ENCODE data around the gene OS9. TPM values are rescaled to one million over a fixed set of nuclear protein-coding genes. Genes with fewer than 3 reads are reported as not detected.
"Not testable (repeated sequence)": the region's sequence is repeated elsewhere in the genome, so short reads cannot be mapped to it uniquely, and the experiment has no call there.

OS9 gene
- total RNA-seq, 2 experiments from 2014 or later: 100 to 107 TPM

DNA sequence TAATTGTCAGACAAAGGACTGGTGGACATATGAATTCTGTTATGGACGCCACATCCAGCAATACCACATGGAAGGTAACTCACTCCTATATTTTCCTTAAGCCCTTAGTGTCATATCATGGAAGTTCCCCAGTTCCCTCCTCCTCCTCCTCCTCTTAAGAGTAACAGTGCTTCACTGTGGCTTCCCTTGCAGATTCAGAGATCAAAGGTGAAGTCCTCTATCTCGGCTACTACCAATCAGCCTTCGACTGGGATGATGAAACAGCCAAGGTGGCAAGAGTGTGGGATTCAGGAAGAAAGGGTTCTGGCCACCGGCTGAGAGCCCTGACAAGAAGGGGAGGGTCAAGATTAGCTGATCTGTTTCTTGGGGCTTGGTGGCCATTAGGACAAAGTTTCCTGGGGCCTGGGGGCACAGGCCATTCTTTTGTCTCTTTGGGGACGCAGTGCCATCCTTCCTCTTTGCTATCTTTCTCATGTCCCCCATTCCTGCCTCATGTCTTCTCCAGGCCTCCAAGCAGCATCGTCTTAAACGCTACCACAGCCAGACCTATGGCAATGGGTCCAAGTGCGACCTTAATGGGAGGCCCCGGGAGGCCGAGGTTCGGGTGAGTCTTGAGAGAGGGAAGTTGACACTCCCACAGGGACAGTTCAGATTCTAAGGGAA, 2.0 kb downstream of the OS9 start:
- Mint-ChIP-seq H3K27ac (no peak overlapping the region), H3K27me3 (ENCODE audit: low read depth) (peaks cover 4% of the 10 kb centered on the region), H3K36me3 (ENCODE audit: low read depth) (peaks cover 33% of the 10 kb centered on the region), H3K4me3 (no peak overlapping the region), H3K4me1 (ENCODE audit: low read depth) (peaks cover 2% of the 10 kb centered on the region), H3K9me3 (ENCODE audit: insufficient read depth) (no peaks in the 10 kb centered on the region)
- no peak for ATAC-seq
- POLR2A ChIA-PET: no interaction called here
- DNase-seq: no peak
- CTCF ChIA-PET: no interaction called here

DNA sequence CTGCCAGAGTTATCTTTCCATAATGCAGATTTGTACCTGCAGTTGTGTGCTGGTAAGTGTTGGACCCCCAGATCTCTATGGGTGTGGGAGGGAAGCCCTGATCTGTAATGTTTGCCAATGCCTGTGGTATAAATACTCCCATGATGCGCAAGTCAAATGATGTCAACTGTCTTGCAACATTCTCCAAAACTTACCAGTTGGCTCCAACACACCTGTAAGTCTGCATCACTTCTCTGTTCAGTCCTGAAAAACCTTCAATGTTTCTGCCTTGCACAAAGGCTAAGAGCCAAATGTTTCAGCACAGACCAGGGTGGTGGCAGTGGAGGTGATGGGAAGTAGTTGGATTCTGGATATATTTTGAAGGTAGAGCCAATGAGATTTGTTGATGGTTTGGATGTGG, 3.1 kb downstream of the OS9 start:
- Mint-ChIP-seq H3K27me3 (ENCODE audit: low read depth) (no peaks in the 10 kb centered on the region), H3K4me3 (no peak overlapping the region), H3K27ac (no peak overlapping the region), H3K9me3 (ENCODE audit: insufficient read depth) (no peaks in the 10 kb centered on the region), H3K4me1 (ENCODE audit: low read depth) (peaks cover 2% of the 10 kb centered on the region), H3K36me3 (ENCODE audit: low read depth) (peaks cover 34% of the 10 kb centered on the region)
- POLR2A ChIA-PET: no interaction called here
- ATAC-seq: no peak
- CTCF ChIA-PET: no interaction called here
- no peak for DNase-seq

DNA sequence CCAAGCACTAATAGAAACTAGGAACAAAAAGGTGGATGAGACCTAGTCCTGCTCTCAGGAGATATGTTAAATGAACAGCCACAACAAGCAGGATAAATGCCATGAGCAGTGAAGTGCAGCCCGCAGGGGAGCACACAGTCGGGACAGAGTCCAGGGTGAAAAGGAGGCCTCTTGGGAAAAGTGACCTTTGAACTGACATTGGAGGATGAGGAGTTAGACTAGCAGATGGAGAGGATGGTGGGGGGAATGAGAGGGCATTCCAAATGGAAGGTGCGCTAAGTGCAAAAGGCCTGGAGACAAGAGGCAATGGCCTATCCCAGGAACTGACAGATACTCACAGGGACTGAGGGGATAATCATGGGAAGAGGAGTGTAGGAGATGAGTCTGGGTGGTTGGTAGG, 4.5 kb downstream of the OS9 start:
- Mint-ChIP-seq H3K27ac (no peak overlapping the region), H3K4me3 (no peak overlapping the region), H3K36me3 (ENCODE audit: low read depth) (peaks cover 47% of the 10 kb centered on the region), H3K9me3 (ENCODE audit: insufficient read depth) (peaks cover 4% of the 10 kb centered on the region), H3K4me1 (ENCODE audit: low read depth) (peaks cover 2% of the 10 kb centered on the region), H3K27me3 (ENCODE audit: low read depth) (no peaks in the 10 kb centered on the region)
- no peak for ATAC-seq
- ChIA-PET CTCF (no interaction called here), POLR2A (no interaction called here)
- no peak for DNase-seq

DNA sequence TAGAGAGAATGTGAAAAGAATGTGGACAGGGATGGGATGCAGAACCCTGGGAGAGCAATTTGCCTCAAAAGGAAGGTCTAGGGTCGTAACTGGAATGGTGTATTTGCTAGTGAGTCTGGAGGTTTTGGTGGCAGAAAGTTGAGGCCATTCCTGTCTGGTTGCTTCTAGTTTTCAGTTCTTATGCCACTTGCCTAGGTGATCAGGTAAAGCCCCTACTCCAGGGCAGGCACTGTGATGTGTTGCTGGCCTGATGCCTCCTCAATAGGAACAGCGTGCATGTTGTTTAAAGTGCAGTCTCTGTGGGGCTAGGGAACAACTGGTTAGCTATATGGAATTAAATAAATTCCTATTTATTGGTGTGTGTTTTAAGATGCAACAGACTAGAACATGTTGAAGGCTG, 6.4 kb downstream of the OS9 start:
- peaks cover 16% of the 10 kb centered on the region for H3K9me3 Mint-ChIP-seq (ENCODE audit: insufficient read depth)
- no peaks in the 10 kb centered on the region for H3K27me3 Mint-ChIP-seq (ENCODE audit: low read depth)
- no peak for ATAC-seq
- H3K4me1 Mint-ChIP-seq (ENCODE audit: low read depth): peaks cover 2% of the 10 kb centered on the region
- no peak for DNase-seq
- no peak overlapping the region for H3K27ac Mint-ChIP-seq
- H3K4me3 Mint-ChIP-seq: no peak overlapping the region
- ChIA-PET POLR2A (no interaction called here), CTCF (no interaction called here)
- H3K36me3 Mint-ChIP-seq (ENCODE audit: low read depth): peaks cover 61% of the 10 kb centered on the region

DNA sequence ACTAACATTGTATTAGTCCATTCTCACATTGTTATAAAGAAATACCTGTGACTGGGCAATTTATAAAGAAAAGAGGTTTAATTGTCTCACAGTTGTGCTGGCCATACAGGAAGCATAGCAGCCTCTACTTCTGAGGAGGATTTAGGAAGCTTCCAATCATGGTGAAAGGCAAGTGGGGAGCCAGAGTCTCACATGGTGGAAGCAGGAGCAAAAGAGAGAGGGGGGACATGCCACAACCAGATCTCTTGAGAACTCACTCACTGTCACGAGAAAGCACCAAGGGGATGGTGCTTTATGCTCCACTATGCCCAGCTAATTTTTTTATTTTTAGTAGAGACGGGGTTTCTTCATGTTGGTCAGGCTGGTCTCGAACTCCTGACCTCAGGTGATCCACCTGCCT, 13.3 kb downstream of the OS9 start:
- Mint-ChIP-seq H3K9me3 (ENCODE audit: insufficient read depth) (peaks cover 16% of the 10 kb centered on the region), H3K36me3 (ENCODE audit: low read depth) (peaks cover 67% of the 10 kb centered on the region), H3K27me3 (ENCODE audit: low read depth) (no peaks in the 10 kb centered on the region), H3K27ac (no peak overlapping the region), H3K4me1 (ENCODE audit: low read depth) (peaks cover 7% of the 10 kb centered on the region), H3K4me3 (no peak overlapping the region)
- DNase-seq (no peak), ATAC-seq (no peak)
- POLR2A ChIA-PET: interaction anchor here (1.1 kb wide), 1 partner anchor 12 kb away, joined by 3 read pairs; no protein-coding TSS in a partner anchor
- CTCF ChIA-PET: no interaction called here

DNA sequence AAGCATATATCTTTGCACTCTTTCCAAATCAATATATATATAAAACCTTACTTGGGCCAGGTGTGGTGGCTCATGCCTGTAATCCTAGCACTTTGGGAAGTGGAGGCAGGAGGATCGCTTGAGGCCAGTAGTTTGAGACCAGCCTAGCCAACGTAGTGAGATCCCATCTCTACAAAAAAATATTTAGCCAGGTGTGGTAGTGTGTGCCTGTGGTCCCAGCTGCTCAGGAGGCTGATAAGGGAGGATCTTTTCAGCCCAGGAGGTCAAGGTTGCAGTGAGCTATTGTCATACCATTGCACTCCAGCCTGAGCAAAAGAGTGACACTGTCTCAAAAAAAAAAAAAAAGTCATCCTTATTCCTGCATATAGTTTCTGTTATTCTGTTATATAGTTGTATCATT, 14.4 kb downstream of the OS9 start:
- Mint-ChIP-seq H3K4me3 (no peak overlapping the region), H3K9me3 (ENCODE audit: insufficient read depth) (peaks cover 14% of the 10 kb centered on the region), H3K4me1 (ENCODE audit: low read depth) (peaks cover 7% of the 10 kb centered on the region), H3K27me3 (ENCODE audit: low read depth) (no peaks in the 10 kb centered on the region), H3K36me3 (ENCODE audit: low read depth) (peaks cover 61% of the 10 kb centered on the region), H3K27ac (no peak overlapping the region)
- DNase-seq (peak; percentile 13), ATAC-seq (no peak)
- POLR2A ChIA-PET: no interaction called here
- CTCF ChIA-PET: no interaction called here

DNA sequence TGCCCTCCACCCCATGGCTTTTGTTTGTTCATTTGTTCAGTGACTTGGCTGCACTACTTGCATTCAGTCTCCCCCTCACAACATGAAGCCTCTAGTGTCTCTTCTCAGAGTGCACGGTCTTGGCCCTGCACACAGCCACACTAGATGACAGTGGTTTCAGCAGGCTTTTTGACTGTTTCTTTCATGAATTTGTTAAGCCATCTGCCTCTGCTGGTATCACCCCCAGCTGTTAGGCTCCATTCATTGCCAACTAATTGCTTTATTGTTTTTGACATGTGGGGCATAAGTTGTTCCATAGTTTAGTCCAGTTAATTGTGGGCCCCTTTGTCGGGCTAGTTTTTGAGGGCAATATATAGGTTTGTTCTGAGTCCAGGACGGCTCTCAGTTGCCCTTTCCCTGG, 18.8 kb downstream of the OS9 start:
- no peak overlapping the region for H3K27ac Mint-ChIP-seq
- peaks cover 7% of the 10 kb centered on the region for H3K4me1 Mint-ChIP-seq (ENCODE audit: low read depth)
- ATAC-seq (no peak), DNase-seq (peak; percentile 13)
- CTCF ChIA-PET: no interaction called here
- no peaks in the 10 kb centered on the region for H3K27me3 Mint-ChIP-seq (ENCODE audit: low read depth)
- peaks cover 42% of the 10 kb centered on the region for H3K36me3 Mint-ChIP-seq (ENCODE audit: low read depth)
- H3K4me3 Mint-ChIP-seq: no peak overlapping the region
- H3K9me3 Mint-ChIP-seq (ENCODE audit: insufficient read depth): no peaks in the 10 kb centered on the region
- POLR2A ChIA-PET: interaction anchor here (2.1 kb wide), 1 partner anchor 9 kb away, joined by 6 read pairs; no protein-coding TSS in a partner anchor

DNA sequence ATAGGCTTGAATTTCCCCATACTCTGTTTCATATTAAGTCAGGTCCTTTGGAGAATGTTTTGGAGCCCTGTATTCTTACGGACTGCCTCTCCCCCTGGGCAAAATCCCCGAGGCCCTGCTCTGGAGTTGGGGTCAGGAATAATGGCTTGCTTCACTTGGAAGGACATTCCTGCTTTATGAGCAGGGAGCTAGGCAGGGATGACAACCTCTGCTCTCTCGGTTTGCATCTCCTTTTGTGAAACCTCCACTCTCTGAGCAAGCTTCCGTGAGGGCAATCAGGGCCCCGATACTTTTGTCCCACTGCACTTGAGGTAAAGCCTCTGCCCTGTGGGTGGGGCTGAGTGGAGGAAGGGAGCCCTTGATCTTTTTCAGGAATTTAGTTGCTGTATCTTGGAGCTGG, 19.3 kb downstream of the OS9 start:
- no peak overlapping the region for H3K27ac Mint-ChIP-seq
- ATAC-seq: no peak
- CTCF ChIA-PET: no interaction called here
- no peaks in the 10 kb centered on the region for H3K27me3 Mint-ChIP-seq (ENCODE audit: low read depth)
- peak; percentile 10 for DNase-seq
- peaks cover 7% of the 10 kb centered on the region for H3K4me1 Mint-ChIP-seq (ENCODE audit: low read depth)
- H3K9me3 Mint-ChIP-seq (ENCODE audit: insufficient read depth): no peaks in the 10 kb centered on the region
- POLR2A ChIA-PET: interaction anchor here (2.1 kb wide), 1 partner anchor 9 kb away, joined by 6 read pairs; no protein-coding TSS in a partner anchor
- peaks cover 46% of the 10 kb centered on the region for H3K36me3 Mint-ChIP-seq (ENCODE audit: low read depth)
- no peak overlapping the region for H3K4me3 Mint-ChIP-seq

DNA sequence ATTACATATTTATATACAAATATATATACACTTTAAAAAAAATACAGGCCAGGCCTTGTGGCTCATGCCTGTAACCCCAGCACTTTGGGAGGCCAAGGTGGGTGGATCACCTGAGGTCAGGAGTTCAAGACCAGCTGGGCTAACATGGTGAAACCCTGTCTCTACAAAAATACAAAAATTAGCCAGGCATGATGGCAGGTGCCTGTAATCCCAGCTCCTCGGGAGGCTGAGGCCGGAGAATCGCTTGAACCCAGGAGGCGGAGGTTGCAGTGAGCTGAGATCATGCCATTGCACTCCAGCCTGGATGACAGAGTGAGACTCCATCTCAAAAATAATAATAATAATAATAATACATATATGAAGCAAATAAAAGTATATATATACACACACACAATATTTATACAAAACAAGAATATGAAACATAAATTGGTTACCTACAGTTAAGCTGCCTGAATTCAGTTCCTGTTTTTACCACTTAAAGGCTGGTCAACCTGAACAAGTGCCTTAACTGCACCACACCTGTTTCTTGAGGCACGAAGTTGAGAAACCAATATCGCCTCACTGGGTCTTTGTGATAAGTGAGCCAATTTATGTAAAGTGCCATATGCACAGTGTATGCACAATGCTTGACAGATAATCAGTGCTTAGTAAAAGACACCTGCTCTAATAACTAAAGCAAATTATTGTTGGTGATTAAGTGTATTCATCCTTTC, 21.3 kb downstream of the OS9 start:
- ATAC-seq; H3K27ac Mint-ChIP-seq; H3K4me3 Mint-ChIP-seq; CTCF ChIA-PET; DNase-seq; H3K9me3 Mint-ChIP-seq (ENCODE audit: insufficient read depth); H3K27me3 Mint-ChIP-seq (ENCODE audit: low read depth); H3K4me1 Mint-ChIP-seq (ENCODE audit: low read depth): not testable (repeated sequence)
- peaks cover 49% of the 10 kb centered on the region for H3K36me3 Mint-ChIP-seq (ENCODE audit: low read depth)
- POLR2A ChIA-PET: interaction anchor here (0.9 kb wide), 1 partner anchor 229 kb away, joined by 3 read pairs; no protein-coding TSS in a partner anchor

DNA sequence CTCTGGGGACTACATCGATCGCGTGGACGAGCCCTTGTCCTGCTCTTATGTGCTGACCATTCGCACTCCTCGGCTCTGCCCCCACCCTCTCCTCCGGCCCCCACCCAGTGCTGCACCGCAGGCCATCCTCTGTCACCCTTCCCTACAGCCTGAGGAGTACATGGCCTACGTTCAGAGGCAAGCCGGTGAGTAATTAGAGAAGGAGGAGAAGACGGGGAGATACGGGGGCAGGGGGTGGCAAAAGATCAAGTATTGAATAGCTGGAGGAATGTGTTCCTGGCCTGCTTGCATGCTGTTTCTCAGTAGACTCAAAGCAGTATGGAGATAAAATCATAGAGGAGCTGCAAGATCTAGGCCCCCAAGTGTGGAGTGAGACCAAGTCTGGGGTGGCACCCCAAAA, 21.9 kb downstream of the OS9 start:
- ChIA-PET POLR2A (interaction anchor here (0.9 to 1.3 kb wide), 3 partner anchors 17 to 229 kb away, joined by 3 to 4 read pairs (median 3); no protein-coding TSS in a partner anchor), CTCF (no interaction called here)
- no peaks in the 10 kb centered on the region for H3K4me1 Mint-ChIP-seq (ENCODE audit: low read depth)
- H3K4me3 Mint-ChIP-seq: no peak overlapping the region
- H3K9me3 Mint-ChIP-seq (ENCODE audit: insufficient read depth): no peaks in the 10 kb centered on the region
- no peaks in the 10 kb centered on the region for H3K27me3 Mint-ChIP-seq (ENCODE audit: low read depth)
- DNase-seq: no peak
- no peak for ATAC-seq
- no peak overlapping the region for H3K27ac Mint-ChIP-seq
- H3K36me3 Mint-ChIP-seq (ENCODE audit: low read depth): peaks cover 51% of the 10 kb centered on the region

DNA sequence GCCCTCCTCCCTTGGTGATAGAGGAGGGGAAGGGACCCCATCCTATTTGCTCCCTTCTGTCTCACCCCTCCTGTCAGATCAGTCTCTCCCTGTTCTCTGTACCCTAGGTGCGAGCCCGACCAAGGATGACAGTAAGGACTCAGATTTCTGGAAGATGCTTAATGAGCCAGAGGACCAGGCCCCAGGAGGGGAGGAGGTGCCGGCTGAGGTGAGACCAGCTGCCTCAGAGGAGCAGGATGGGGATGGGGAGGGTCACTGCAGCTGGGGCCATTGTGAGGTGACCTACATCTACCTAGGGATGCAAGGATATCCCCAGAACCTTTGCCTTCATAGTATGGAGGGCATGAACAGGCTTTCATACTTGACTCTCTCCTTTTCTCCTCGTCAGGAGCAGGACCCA, 22.4 kb downstream of the OS9 start:
- no peaks in the 10 kb centered on the region for H3K9me3 Mint-ChIP-seq (ENCODE audit: insufficient read depth)
- ChIA-PET POLR2A (interaction anchor here (0.9 to 1.3 kb wide), 3 partner anchors 17 to 230 kb away, joined by 3 to 4 read pairs (median 3); no protein-coding TSS in a partner anchor), CTCF (interaction anchor here (1.8 kb wide), 1 partner anchor 10 kb away, joined by 4 read pairs; no protein-coding TSS in a partner anchor)
- peaks cover 54% of the 10 kb centered on the region for H3K36me3 Mint-ChIP-seq (ENCODE audit: low read depth)
- H3K4me1 Mint-ChIP-seq (ENCODE audit: low read depth): no peaks in the 10 kb centered on the region
- H3K4me3 Mint-ChIP-seq: no peak overlapping the region
- H3K27me3 Mint-ChIP-seq (ENCODE audit: low read depth): no peaks in the 10 kb centered on the region
- ATAC-seq (no peak), DNase-seq (no peak)
- H3K27ac Mint-ChIP-seq: no peak overlapping the region

DNA sequence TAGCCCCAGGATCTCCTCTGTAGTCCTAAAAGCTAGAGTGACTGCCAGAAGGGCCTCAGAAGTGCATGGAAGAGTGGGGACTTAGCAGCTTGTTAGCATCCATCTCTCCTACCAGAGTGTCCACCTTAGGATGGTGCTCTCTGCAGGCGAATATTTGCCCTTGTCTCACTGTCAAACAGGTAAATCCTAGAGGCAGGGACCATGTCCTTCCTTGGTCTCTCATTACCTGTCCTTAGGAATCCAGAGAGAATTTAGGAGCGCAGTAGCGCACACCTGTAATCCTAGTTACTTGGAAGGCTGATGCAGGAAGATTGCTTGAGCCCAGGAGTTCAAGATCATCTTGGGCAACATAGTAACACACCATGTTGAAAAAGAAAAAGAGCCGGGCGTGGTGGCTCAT, 23.2 kb downstream of the OS9 start:
- CTCF ChIA-PET: interaction anchor here (0.7 to 1.8 kb wide), 2 partner anchors 9 to 24 kb away, joined by 3 to 4 read pairs; no protein-coding TSS in a partner anchor
- no peak overlapping the region for H3K27ac Mint-ChIP-seq

More for the DNA sequence above, 23.2 kb downstream of the OS9 start:
- DNase-seq (no peak), ATAC-seq (no peak)
- POLR2A ChIA-PET: interaction anchor here (1.3 kb wide), 1 partner anchor 16 kb away, joined by 4 read pairs; no protein-coding TSS in a partner anchor
- Mint-ChIP-seq H3K4me1 (ENCODE audit: low read depth) (no peaks in the 10 kb centered on the region), H3K27me3 (ENCODE audit: low read depth) (no peaks in the 10 kb centered on the region), H3K9me3 (ENCODE audit: insufficient read depth) (no peaks in the 10 kb centered on the region), H3K36me3 (ENCODE audit: low read depth) (peaks cover 53% of the 10 kb centered on the region), H3K4me3 (no peak overlapping the region)

Measured in activated CD8-positive, alpha-beta T cell treated with anti-CD3 and anti-CD28 coated beads, Interleukin-2, amount 10 ng/mL, durations not matched to agents 7 days and 5 days (primary cell).